Smooth muscle cell of trachea (primary cell): ENCODE results near the gene NME8. TPM values are rescaled to one million over a fixed set of nuclear protein-coding genes. Genes with fewer than 3 reads are reported as not detected.

ENCODE experiments used
- total RNA-seq: library from RNA; depleted of rRNA; stranded (reverse); fragments of >200 nt; gene quantifications from 2 replicates; pipeline ENCODE4 v1.2.1, GENCODE V29; 2014

NME8 gene
- not detected in 2 replicates for total RNA-seq

GRCh38 chr7:37848297-37848696 lies at the start of gene NME8:
Gene NME8, plus strand, starts transcription at chr7:37848597. Its CDS starts 1,670 bp downstream, at chr7:37850267.

GRCh38 chr7:37916673-37917660 lies 68.6 kb downstream of the NME8 start, which contains the start of gene SFRP4:
Gene SFRP4, minus strand, starts transcription at chr7:37916817. Its CDS starts 280 bp downstream, at chr7:37916537.

GRCh38 chr7:37920305-37920848 lies 72.0 kb downstream of the NME8 start, which contains the start of gene EPDR1:
Gene EPDR1, plus strand, starts transcription at chr7:37920640. Its CDS starts 300 bp downstream, at chr7:37920940.

Other genes with a start within 250 kb of the NME8 start
- not detected in 2 replicates for gene GPR141, start 164.8 kb upstream of the NME8 start, total RNA-seq
- gene SFRP4, start 68.2 kb downstream of the NME8 start, total RNA-seq: 1.7 and 8.1 TPM in 2 replicates
- gene EPDR1, start 72.0 kb downstream of the NME8 start, total RNA-seq: 19.5 and 66.8 TPM in 2 replicates